CD4-positive, alpha-beta T cell treated with Interleukin-10 for 1 hour (primary cell): ENCODE results near the gene WWTR1.

Experiments
- DNase-seq: peaks from one replicate; pipeline ENCODE4 v3.0.0-alpha.2; 2020

The WWTR1 gene

DNA sequence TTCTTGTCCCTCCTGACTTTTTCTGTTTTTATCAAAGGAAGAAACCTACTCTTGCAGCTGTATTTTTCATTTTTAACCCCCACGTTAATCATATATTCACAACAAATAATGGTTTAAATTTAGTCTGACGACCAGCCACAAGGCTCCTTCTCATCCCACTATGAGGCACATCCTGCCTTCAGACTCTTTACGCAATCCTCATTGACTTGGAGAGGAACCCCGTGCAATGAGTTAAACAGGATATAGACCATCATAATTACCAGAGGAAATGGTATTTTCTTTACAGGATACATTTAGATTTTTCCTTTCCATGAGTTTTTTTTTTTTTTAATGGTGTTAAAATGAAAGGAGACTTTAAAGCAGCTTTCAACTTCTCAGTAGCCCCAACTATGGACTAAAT lies 68.5 kb downstream of the WWTR1 start:
- no peak for DNase-seq

DNA sequence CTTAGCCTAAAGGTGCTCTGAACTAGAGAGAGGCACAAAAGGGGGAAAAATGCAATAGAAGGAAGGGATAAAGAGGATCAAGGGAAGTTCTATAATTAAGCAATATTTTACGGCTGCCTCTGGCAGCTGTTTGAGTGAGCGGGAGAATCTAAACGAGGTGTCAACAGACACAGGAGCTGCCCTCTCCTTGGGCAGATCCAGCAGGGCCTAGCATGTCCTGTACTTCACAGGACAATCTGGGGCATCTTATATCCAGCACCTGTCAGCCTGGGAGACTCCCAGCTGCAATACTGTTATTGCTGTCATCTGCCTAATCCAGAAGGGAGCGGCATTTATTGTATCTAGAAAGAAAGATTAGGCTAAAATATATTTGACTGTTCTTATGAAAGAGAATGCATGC lies 68.9 kb downstream of the WWTR1 start:
- no peak for DNase-seq

DNA sequence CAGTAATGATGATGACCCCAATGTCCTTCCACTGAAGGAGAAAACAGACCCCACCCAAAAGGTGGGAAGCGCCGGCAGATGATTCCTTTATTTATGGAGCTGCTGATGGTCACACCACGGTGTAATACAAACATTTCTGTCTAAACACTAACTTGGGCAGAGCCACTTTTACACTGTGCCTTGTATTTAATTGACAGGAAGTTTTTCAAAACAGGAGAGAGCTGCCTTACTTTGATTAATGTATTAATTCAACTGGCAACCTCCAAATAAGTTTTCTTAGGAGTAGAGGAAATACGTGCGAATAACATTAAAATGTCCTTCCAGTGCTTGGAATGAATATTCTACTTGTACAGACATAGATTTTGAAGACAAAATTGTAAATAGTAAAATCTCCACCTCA lies 70.4 kb downstream of the WWTR1 start:
- no peak for DNase-seq

DNA sequence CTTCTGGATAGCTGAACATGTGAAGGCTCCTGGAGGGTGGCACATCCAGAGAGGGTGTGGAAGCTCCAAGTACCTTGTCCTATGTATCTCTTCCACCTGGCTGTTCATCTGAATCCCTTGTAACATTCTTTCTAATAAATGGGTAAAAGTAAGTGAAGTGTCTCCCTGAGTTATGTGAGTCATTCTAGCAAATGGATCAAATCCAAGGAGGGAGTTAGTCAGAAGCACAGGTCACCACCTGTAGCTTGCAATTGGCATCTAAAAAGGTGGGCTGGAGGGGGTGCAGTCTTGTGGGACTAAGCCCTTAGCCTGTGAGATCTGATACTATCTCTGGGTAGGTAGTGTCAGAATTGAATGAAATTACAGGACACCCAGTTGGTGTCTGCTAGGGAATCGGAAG lies 71.0 kb downstream of the WWTR1 start:
- DNase-seq: no peak

DNA sequence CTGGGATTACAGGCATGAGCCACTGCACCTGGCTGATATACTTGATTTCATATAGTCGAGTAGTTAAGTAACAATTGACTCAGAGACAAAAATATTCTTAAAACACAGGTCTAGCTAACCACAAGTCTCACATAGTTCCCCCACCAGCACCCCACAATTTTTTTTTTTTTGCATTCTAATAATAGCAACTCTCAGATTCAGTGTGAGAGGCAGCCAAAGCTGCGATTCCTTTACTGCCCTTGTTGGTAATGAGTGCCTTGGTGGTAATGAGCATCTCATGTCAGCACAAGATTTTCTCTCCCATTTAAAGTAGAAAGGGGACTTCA lies 72.5 kb downstream of the WWTR1 start:
- no peak for DNase-seq

DNA sequence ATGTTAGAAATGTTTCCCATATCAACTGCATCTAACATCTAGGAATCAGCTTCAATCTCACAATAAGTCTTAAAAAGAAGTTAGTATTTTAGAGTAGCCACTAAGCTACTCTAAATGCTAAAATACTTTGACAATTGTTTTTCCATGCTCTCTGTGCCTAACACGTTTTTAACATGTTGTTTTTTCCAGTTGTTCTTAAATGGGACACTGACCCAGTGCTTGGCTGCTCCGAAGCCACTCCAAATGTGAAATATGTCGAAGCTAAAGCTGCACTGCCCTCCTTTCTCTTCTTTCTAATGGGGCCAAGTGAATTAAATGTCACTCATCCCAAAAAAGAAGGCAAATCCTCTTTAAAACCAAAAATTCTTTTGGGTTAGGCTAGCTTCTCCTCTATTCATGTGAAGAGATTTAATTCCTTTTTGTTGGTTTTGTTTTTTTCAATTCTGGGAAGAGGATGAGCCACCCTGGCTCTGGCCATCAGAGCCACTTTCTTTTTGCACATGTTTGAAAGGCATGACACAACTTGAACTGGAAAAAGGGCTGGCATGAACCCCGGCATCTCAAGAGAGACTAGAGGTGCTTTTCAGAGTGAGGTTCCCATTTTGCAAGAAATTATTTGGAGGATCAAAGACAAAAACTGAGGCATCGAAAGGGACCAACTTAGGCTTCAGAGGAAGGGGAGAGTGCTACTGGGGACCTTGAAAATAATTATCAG lies 73.7 kb downstream of the WWTR1 start:
- DNase-seq: no peak

DNA sequence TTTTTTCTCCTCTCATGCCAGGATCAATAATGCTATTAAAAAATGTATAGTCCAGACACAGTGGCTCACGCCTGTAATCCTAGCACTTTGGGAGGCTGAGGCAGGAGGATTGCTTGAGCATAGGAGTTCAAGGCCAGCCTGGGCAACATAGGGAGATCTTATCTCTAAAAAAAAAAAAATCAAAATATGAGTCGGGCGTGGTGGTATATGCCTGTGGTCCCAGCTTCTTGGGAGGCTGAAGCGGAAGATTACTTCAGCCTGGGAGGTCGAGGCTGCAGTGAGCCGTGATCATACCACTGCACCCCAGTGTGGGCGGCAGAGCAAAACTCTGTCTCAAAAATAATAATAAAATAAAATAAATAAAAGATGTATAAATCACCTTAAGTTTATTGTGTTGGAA lies 75.4 kb downstream of the WWTR1 start:
- DNase-seq: no peak

DNA sequence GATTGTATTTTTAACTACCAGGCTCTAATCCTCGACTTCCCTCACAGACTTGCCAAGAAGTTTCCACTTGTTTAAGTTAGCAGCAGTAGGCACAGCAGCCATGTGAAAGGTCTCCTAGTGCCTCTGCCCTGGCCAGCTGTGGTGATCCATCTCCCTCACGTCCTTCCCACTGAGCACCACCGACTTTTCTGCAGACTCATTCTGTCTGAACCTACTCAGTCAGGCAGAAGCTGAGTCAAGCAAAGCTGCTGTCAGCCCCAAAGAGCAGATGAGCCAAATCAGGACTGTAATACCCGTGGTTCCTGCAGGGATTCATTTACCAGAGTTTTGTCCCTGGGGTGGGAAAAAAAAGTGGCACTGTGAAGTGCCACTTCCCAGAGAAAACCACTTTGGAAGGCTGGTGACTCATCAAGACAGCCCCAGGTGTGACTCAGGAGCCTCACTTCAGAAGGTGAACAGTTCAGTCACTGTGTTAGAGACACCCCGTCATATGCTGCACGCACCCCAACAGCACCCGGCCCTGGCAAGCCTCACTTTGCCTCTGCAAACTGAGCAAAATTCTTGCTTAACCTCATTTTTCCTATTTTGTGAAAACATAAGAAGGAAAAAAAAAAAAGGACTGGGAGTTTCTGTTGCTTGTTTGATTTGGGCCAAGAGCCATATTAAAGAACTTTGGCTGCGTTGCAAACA lies 76.0 kb downstream of the WWTR1 start:
- DNase-seq: no peak

DNA sequence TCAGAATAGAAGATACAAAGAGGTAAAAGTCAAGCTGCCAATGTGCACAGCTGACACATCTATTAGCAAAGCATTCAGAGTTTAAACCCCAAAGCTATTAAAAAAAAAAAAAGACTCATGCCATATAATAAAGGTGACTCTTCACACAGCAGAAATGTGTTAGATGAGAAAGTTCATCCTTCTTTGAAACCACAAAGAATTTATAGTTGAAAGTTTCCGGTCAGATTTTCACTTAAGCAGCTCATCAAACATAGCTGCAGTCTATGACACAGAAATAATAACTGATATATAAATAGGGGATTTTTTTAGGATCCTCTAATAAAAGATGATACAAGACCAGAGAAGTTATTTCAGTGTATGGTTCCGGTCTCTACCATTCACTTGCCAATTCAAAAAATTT lies 76.6 kb downstream of the WWTR1 start:
- DNase-seq: no peak

DNA sequence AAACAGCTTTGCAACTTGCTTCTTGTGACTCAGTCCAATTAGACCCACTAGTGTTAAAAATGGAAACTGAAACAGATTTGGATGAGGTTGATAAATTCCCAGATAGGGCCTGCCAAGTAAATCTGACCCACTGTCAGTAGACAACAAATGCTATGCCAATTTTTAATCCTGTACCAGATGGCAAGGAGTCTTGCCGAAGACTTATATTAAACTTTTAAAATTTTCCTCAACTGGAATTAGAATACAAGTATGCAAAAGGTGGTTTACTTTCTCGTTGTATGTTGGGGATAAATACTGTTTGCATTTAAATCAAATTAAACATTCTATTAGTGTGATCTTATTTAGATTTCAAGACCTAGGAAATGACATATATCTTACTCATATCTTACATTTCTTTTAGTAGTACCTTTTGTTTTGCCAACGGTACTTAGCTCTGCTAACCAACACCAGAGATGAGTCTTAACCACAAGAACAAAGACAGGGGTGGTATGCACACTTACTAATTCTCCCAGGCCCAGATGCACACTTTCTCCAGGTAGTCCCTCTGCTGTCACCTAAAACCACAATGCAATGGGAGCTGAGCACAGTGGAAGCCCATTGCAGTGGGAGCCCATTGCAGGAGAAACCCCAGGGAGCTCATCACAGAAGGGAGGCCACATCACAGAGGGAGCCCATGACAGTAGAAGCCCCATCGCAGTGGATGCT lies 77.8 kb downstream of the WWTR1 start:
- DNase-seq: no peak

DNA sequence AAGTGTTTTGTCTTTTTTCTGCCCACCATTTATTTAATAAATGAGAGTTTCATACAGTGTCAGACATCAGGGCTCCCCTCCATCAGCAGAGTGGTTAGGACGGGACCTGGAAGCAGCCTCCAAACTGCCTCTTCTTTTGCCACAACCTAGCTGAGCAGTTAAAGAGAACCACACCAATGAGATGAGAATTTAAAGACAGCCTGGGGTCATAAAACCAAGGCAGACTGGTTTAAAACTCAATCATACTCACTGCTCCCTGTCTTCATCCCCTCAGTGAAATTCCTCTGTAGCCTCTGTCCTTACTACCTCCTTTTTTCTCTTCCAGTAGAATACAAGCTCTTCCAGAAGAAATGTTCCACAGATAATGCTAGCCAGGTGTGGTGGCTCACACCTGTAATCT lies 78.7 kb downstream of the WWTR1 start:
- no peak for DNase-seq

DNA sequence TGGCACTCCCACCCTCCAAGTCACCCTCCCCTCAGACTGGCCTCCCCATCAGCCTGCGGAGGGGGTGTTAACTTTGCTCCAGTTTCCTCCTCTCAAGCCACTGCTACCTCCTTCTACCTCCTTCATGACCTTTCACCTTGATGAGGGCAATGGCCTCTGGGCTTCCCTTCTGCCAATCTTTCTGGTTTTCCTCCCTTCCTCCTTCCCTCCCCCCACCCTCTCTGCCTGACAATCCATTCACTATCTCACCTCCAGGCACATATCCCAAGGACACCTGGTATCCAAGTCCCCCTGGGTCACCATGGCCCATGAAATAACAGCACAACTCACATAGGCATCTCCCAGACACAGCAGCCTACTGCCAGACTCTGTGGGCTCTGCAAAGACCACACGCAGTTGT lies 80.0 kb downstream of the WWTR1 start:
- no peak for DNase-seq

DNA sequence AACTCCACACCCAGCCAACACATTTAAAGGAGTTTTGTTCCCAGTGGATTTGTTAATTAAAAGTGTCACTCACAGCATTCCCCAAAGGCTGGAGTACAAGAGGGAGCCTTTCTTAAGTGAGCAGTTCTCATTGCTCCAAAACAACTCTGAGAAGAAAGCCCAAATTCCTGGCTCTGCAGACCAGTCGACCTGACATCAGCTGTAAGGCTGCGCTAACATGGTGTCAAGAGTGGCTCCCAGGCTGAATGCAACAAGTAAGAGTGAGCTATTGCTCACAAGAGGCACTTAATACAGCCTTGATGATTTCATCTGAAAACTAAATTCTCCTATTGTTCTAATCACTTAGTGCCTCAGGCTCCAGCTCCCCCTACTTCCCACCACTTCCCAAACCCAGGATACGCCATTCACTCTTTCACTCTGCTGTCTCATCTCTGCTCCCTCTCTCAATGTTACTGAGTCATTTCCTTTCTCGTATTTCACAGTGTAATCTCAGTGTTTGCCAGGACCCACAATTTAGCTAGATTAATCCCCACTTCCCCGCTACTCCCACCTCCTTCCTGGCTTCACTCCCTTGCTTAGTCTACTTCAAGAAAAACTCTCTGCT lies 81.8 kb downstream of the WWTR1 start:
- DNase-seq: no peak

DNA sequence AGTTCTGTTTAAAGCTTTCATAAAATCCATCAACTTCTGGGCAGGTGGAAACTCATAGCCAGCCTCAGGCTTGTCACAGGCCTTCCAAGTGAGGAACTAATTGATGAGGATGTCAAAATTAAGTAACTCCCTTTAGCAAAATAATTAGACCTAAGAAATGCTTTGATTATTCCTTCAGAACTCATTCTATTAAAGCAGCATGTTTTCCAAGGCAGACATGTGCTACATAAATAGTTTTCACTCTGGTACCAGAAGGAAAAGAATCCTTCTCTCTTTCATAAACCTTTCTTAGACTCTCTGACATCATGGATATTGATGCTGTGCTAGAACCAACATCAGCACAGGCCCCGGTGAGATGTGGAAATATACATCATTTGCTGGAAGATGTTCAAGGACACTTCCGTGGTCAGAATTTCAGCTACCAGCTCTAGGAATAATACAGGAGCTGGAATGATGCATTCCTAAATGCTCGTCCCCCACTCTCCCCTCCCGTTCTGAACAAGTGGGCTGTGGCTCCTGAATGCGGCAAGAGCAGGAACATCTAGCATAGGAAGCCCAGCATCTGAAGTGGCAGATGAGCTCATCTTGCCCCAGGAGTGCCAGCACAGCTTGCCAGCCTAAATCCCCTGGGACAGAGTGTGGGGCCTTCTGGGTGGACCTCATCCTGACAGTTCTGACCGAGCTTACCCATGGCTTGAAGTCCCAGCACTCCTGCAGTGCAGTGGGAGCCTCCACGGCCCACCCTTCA lies 82.4 kb downstream of the WWTR1 start:
- no peak for DNase-seq

DNA sequence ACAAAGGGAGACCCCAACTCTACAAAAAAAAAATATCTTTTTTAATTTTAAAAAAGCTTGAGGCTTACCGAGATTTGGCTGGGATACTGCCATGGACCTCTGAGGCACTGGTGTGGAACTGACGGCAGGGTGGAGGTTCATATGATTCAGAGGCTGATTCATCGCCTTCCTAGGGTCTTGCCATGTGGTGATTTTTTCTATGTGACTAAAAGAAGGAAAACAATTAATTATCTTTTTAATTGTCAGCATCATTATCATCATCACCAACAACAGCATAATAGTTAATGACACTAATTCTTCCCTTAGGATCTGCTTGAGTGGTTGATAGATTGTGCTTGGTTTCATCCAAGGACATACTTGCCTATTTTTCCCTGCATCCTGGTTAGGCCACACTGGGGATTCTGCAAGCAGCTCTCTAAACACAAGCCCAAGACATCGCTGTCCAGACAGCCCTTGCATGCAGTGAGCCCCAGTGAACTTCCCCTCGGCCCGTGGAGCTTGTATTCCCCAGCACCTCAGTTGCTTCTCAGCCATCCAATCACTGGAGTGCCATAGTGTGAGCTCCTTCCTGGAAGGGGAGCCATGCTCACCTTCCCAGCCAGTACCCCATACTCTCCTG lies 84.9 kb downstream of the WWTR1 start:
- no peak for DNase-seq

DNA sequence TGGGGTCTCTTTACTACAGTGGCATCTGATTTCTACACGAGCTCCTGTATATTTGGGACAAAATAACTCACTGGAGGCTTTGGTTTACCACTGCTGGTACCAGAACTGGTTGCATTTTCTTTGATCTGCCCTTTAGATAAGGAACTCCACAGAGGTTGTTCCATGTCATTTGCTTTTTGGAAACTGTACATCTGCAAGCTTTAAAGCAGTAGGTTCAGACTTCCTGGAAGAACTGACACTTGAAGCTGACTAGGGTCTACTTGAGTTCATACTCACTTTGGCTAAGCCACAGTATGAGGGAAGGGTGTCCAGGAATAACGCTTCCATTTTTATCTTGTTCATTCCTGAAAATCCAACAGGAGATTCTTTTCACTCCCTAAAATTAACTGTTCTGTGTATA lies 86.4 kb downstream of the WWTR1 start:
- DNase-seq: no peak

DNA sequence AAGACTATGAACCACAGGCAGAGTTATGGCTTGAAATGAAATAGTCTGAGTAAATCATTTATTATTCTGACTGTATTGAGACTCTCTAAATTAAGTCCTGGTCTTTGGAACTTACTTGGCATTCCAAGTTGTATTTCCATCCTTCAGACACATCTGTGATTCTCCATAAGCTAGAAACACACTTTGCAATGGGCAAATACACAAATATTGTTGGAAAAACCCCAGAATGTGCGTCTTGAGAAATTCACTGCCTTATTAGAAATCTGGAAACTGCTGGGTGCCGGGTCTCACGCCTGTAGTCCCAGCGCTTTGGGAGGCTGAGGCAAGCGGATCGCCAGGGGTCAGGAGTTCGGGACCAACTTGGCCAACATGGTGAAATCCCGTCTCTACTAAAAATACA lies 87.8 kb downstream of the WWTR1 start:
- DNase-seq: no peak

DNA sequence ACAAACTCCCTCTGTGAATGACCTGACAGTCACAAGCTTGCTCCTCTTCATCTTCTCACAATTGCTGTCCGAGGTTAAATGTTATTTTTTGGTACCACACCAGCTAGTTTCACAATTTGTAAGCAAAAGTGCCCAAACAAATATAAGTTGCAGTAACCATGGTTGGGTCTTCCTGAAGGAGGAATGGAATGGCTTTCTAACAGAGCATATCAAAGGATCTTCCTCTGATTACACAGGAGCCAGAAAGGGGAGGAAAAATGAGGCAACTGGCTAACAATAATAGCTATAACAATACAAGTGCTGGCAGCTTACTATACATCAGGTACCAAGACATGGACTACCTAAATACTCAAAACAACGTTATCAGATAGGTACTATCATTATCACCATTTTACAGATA lies 90.4 kb downstream of the WWTR1 start:
- DNase-seq: no peak

DNA sequence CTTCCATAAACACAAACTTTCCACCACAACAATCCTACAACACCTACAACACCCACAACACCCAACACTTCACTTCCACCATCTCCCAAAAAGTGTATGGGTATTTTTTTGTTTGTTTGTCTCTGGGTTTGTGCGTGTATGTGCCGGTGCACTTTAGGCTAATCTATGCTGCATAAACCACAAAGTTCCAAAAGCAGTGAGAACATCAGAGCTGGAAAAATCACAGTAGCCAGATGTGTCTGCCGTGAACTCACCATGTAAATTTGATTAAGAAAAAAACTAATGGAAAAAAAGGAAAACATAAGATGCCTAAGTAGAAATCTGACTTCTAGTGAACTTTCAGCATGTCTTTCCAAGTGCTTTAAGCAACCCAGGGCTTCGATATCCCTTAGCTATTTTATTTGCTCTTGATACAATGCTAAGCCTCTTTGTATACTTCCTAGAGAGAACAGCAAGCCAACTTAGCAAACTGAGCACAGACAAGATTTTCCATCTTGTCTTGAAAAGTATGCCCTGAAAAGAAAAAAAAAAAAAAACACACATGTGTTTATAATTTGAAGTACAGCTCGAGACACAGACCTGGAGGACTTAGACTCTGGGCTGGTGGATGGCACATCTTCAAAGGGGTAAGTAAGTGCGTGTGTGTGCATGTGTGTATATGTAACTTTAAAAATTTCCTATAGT lies 91.4 kb downstream of the WWTR1 start:
- no peak for DNase-seq

DNA sequence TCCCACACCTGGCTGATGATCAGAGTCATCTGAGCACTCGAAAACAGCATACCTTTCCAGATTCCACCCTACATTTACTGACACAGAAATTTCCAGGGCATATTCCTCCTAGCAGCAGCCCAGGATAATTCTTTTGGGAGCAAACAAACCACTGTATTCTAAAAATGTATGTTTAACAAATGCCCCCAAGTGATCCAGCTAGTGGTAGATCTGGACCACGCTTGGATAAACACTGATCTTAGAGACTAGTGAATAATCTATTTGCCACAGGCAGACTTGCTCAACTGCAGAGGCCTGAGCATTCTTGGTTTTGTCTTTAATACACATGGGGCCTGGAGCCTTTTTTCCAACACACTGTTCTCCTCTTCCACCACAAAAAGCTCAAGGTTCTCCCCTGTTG lies 93.7 kb downstream of the WWTR1 start:
- no peak for DNase-seq

DNA sequence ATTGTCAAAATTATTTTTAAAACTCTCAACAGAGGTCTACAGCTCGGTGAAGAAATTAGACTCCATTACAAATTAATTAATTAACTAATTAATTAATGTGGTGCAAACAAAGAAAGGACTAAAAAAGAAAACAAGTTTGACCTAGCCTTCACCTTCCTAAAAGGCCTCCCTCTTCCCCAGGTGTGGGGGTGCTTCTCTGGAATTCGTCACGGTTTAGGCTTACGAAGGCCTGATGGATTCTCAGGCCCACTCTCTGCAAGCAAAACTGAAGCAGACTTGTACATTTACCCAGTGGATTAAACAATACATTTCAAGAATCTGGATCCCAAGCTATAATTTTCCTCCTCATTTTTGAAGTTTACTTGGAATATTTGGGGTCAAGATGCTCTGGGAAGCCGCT lies 94.7 kb downstream of the WWTR1 start:
- no peak for DNase-seq

DNA sequence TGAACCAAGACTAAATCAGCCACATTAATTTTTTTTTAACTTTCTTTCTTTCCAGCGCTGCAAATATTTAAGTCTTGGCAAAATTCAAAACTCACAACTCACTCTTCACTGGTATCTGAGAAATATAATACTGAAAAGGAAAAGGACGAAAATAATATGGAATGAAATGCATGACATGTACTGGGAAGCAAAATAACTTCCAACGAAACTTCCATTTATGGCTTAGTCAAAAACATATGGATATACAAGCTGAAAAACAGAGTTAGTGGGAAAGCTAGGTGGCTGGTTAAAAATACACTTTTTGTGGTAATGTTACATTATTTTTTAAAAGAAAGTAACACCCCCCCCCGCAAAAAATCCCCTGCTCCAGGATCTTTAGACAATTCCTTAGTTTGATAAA lies 97.2 kb downstream of the WWTR1 start:
- no peak for DNase-seq
